ENCODE data around the gene CHST11.

GRCh38 chr12:104695453-104696148 is 238.9 kb downstream of the CHST11 start:
- TF ChIP-seq POLR2A (IDR thresholded peaks at IDR 0.05; ENCODE audit: low read length) = no peak
- no peak for TF ChIP-seq GATA1 (IDR thresholded peaks at IDR 0.05; ENCODE audit: low read depth, low read length)
